GM23248 (cell line): ENCODE data around the gene RFNG.

Experiments used
- EZH2 ChIP-seq: fragments of 200-600 bp; sonication (generic); IDR thresholded peaks from 2 replicates; pipeline ENCODE4 v1.6.1; 2018; ENCODE audit warnings: antibody characterized with exemption, mild to moderate bottlenecking; ENCODE audit not compliant: insufficient read depth, poor library complexity, severe bottlenecking
- EZH2phosphoT487 ChIP-seq: fragments of 200-600 bp; sonication (generic); IDR thresholded peaks from 2 replicates; pipeline ENCODE4 v1.6.1; 2018; ENCODE audit warnings: antibody characterized with exemption, moderate library complexity, mild to moderate bottlenecking, low read depth; ENCODE audit not compliant: insufficient read depth

- TF ChIP-seq EZH2phosphoT487 = no peak
- TF ChIP-seq EZH2 = no peak
Observed at GRCh38 chr17:82062076-82062983, 10.7 kb upstream of the RFNG start.
